ENCODE data around the gene RAP1GAP.

DNA sequence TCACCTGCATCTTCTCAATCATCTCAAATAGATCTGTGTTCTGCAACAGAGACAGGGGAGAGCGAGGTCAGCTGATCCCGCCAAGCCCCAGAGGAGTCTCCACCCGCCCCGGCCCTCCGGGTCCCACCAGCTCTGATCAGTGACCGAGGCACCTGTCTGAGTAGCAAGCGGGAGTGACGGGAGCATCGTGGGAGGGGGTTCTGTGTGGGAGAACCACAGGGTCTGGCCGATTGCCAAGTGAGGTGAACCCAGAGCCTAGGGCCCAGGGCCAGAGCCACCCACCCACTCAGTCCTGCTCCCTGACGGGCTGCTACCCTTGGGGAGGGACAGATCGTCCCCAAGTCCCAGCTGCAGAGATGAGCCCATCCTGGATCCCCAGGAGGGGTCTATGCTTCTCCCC lies 49.1 kb downstream of the RAP1GAP start:
- TF ChIP-seq, protein P1, sequence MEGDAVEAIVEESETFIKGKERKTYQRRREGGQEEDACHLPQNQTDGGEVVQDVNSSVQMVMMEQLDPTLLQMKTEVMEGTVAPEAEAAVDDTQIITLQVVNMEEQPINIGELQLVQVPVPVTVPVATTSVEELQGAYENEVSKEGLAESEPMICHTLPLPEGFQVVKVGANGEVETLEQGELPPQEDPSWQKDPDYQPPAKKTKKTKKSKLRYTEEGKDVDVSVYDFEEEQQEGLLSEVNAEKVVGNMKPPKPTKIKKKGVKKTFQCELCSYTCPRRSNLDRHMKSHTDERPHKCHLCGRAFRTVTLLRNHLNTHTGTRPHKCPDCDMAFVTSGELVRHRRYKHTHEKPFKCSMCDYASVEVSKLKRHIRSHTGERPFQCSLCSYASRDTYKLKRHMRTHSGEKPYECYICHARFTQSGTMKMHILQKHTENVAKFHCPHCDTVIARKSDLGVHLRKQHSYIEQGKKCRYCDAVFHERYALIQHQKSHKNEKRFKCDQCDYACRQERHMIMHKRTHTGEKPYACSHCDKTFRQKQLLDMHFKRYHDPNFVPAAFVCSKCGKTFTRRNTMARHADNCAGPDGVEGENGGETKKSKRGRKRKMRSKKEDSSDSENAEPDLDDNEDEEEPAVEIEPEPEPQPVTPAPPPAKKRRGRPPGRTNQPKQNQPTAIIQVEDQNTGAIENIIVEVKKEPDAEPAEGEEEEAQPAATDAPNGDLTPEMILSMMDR (IDR thresholded peaks at IDR 0.05), result no peak
- TF ChIP-seq EP300 (IDR thresholded peaks at IDR 0.05; ENCODE audit: low read depth), result no peak

All from transverse colon (tissue), 3 donors.